Pancreas (tissue), 10 donors: ENCODE results near the gene MIX23. TPM values are rescaled to one million over a fixed set of nuclear protein-coding genes. Genes with fewer than 3 reads are reported as not detected.

ENCODE experiments used
- ATAC-seq, 4 donors: fragments of 200-7000 bp; cut with Tn5 transposase; one replicate each; pipeline versions ENCODE4 v1.8.0 to v1.9.1; 2020; ENCODE audit warnings: mild to moderate bottlenecking in 4 of 4, moderate library complexity in 4 of 4
- DNase-seq, 6 donors: peaks; one replicate each; pipeline ENCODE4 v3.0.0-alpha.2; 2020
- FAIRE-seq: peaks from 2 replicates; lab custom pipeline; 2012; peaks lifted over from hg19 to GRCh38; lab: Jason Lieb, UNC
- H3K27ac ChIP-seq, 4 donors: fragments of 200-600 bp; sonication (generic); 1 replicate in 3 of 4; 2 replicates in 1 of 4; pipeline versions ENCODE4 v1.5.0 to v1.8.0; 2020
- H3K27me3 ChIP-seq, 4 donors: fragments of 200-600 bp; one replicate each; pipeline ENCODE4 v1.8.0; 2021
- H3K36me3 ChIP-seq, 3 donors: fragments of 200-600 bp; sonication (generic) in 1 of 3; one replicate each; pipeline versions ENCODE4 v1.5.0 to v1.8.0; 2020 to 2021
- H3K4me1 ChIP-seq, 3 donors: fragments of 200-600 bp; one replicate each; pipeline ENCODE4 v1.8.0; 2021
- H3K4me3 ChIP-seq, 4 donors: fragments of 200-600 bp; sonication (generic) in 2 of 4; one replicate each; pipeline versions ENCODE4 v1.5.0 to v1.8.0; 2020 to 2021
- H3K9me3 ChIP-seq, 4 donors: fragments of 200-600 bp; one replicate each; pipeline ENCODE4 v1.8.0; 2021
- CTCF ChIP-seq, 4 donors: fragments of 200-600 bp; sonication (generic) in 3 of 4; IDR thresholded peaks; one replicate each; pipeline versions ENCODE4 v1.5.0 to v1.8.0; 2021; ENCODE audit warnings: antibody characterized with exemption in 4 of 4
- WGBS, 2 donors: extraction: QIAGEN DNeasy Blood & Tissue Kit; methylation state at CpG; one replicate each; pipeline ENCODE4 v1.1.7; 2013; 5-methylcytosine and 5-hydroxymethylcytosine counted together
- intact Hi-C, 3 donors: fragments of 100-400 bp; cut with DNase I; formaldehyde crosslinking; loops; one replicate each; pipeline versions ENCODE4 v1.11.1 to v1.14.2; 2022
- polyA plus RNA-seq, 2 donors: library from polyadenylated mRNA; stranded (reverse); fragments of 200-250 nt; gene quantifications; one replicate each; pipeline ENCODE4 v1.2.3, GENCODE V29; 2013
- total RNA-seq, 6 donors: library from RNA; stranded (reverse); fragmentation: NEBNext Ultra II Directional in 4 of 6; extraction: Animal tissue kit (Norgen Biotek cat#: 25700) in 4 of 6; gene quantifications; one replicate each; pipeline versions ENCODE4 v1.2.1 to v1.2.4, GENCODE V29; 2021 to 2023
- donor health status: healthy with polysubstance abuse.
- donor health status: DM: no; HTN: no; CAD: no; lungs with moderate emphysema.
- donor health status: DM: no; HTN: no; CAD: no.
- donor health status: control.
- donor health status: control.
- donor health status: Bipolar disorder and iron deficiency.
- donor health status: DM: yes; HTN: yes; CAD: no.
- donor health status: DM: no; HTN: no; CAD: no.
- donor health status: DM: no; HTN: no; CAD: no.
- donor health status: DM: yes; HTN: yes; CAD: no.

MIX23 gene
- total and polyA plus RNA-seq, 8 donors: 9.3 to 28.6 (median 14.0) TPM

DNA sequence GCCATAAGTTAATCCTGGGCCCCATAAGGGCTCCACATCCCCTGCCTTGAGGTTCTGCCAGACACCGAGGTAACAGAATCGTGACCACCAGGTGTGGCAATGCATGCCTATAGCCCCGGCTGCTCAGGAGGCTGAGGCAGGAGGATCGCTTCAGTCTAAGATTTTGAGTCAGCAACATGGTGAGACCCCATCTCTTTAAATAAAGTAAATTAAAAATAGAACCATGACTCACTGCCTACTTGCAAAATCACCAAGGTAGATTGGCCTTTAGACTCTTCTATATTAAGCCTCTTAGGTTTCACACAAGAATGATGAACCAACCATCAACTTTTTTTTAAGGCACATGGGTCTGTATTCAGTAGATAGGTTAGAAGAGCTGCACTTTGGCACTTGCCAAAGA, 23.2 kb upstream of the MIX23 start:
- no peak for ATAC-seq

GRCh38 chr3:122405015-122405414, 22.0 kb upstream of the MIX23 start:
- Histone ChIP-seq H3K27ac (no peak overlapping the region), H3K9me3 (no peaks in the 10 kb centered on the region), H3K27me3 (no peaks in the 10 kb centered on the region), H3K4me1 (peaks cover 0 to 8% (median 0%) of the 10 kb centered on the region in 3 donors), H3K36me3 (peaks cover 0 to 53% (median 18%) of the 10 kb centered on the region in 3 donors), H3K4me3 (no peak overlapping the region)
- no peak for TF ChIP-seq CTCF (IDR thresholded peaks at IDR 0.05)
- ATAC-seq: no peak
- WGBS, 2 donors: 84 to 91% methylated on average over 3 of the region's 3 CpGs
- no peak for FAIRE-seq
- intact Hi-C loops: no loop called here
- no peak for DNase-seq

More for the DNA sequence above, 23.2 kb upstream of the MIX23 start:
- DNase-seq (no peak), FAIRE-seq (no peak)
- no peak for TF ChIP-seq CTCF (IDR thresholded peaks at IDR 0.05)
- intact Hi-C loops: no loop called here
- no peaks in the 10 kb centered on the region for H3K9me3 ChIP-seq
- H3K36me3 ChIP-seq: peaks cover 0 to 58% (median 21%) of the 10 kb centered on the region in 3 donors
- no peak overlapping the region for H3K4me3 ChIP-seq
- WGBS, 2 donors: 75 to 93% methylated on average over 4 of the region's 4 CpGs
- H3K4me1 ChIP-seq: peaks cover 0 to 2% (median 0%) of the 10 kb centered on the region in 3 donors
- no peaks in the 10 kb centered on the region for H3K27me3 ChIP-seq
- H3K27ac ChIP-seq: no peak overlapping the region

- TF ChIP-seq CTCF (IDR thresholded peaks at IDR 0.05): no peak
- intact Hi-C loops: no loop called here
- H3K4me1 ChIP-seq: peaks cover 0 to 8% (median 0%) of the 10 kb centered on the region in 3 donors
- no peak for FAIRE-seq
- H3K4me3 ChIP-seq: no peak overlapping the region
- H3K27ac ChIP-seq: no peak overlapping the region
- no peaks in the 10 kb centered on the region for H3K27me3 ChIP-seq
- peaks cover 0 to 43% (median 9%) of the 10 kb centered on the region in 3 donors for H3K36me3 ChIP-seq
- DNase-seq: no peak
- 71 to 79% methylated on average over 6 of the region's 6 CpGs for WGBS, 2 donors
- no peaks in the 10 kb centered on the region for H3K9me3 ChIP-seq
- ATAC-seq: no peak
Measured at GRCh38 chr3:122403489-122403888, 20.5 kb upstream of the MIX23 start.

GRCh38 chr3:122398920-122399319, 15.9 kb upstream of the MIX23 start:
- intact Hi-C loops: loop anchor here in 1 of 3 donors (10.0 kb wide), 1 partner anchor 286 kb away; the partner anchor contains the start of gene PARP14
- no peak for FAIRE-seq

More at GRCh38 chr3:122398920-122399319, 15.9 kb upstream of the MIX23 start:
- H3K9me3 ChIP-seq: no peaks in the 10 kb centered on the region
- DNase-seq (no peak), ATAC-seq (no peak)
- H3K27me3 ChIP-seq: no peaks in the 10 kb centered on the region
- WGBS, 2 donors: 93 to 96% methylated on average over 2 of the region's 2 CpGs
- peaks cover 0 to 13% (median 3%) of the 10 kb centered on the region in 3 donors for H3K36me3 ChIP-seq
- no peak for TF ChIP-seq CTCF (IDR thresholded peaks at IDR 0.05)
- H3K4me3 ChIP-seq: no peak overlapping the region
- H3K4me1 ChIP-seq: peaks cover 8 to 31% (median 11%) of the 10 kb centered on the region in 3 donors
- H3K27ac ChIP-seq: no peak overlapping the region
